ENCODE measurements around the gene CNTNAP2. TPM values are rescaled to one million over a fixed set of nuclear protein-coding genes. Genes with fewer than 3 reads are reported as not detected.
"Not testable (repeated sequence)": the region's sequence is repeated elsewhere in the genome, so short reads cannot be mapped to it uniquely, and the experiment has no call there.

Gene CNTNAP2
- total RNA-seq, 1 donor from 2014 or later: not detected

DNA sequence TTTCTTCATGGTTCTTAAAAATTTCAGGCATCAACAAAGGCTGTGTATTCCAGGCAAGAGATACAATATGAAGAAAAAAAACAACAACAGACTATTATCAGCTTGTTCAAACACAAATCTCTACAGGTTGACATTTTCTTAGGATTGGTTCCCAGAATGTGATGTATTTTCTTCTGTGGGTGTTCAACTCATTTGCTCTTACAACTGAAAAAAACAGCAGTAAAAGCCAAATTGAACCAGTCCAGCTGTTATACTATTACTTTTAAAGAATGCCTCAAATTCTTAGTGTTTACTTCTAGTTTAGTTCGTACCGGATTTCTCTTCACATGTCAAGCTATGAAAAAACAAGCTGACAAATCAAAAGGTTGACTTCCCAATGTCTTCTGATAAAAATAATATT, 60.7 kb downstream of the CNTNAP2 start:
- Mint-ChIP-seq H3K4me1 (ENCODE audit: low read depth) (no peaks in the 10 kb centered on the region), H3K27me3 (ENCODE audit: insufficient read depth) (no peaks in the 10 kb centered on the region), H3K36me3 (ENCODE audit: low read depth) (no peaks in the 10 kb centered on the region), H3K9me3 (peaks cover 4% of the 10 kb centered on the region), H3K4me3 (no peak overlapping the region), H3K27ac (no peak overlapping the region)
- DNase-seq (ENCODE audit: low spot score): no peak
- intact Hi-C loops (cut with micrococcal nuclease): no loop called here

DNA sequence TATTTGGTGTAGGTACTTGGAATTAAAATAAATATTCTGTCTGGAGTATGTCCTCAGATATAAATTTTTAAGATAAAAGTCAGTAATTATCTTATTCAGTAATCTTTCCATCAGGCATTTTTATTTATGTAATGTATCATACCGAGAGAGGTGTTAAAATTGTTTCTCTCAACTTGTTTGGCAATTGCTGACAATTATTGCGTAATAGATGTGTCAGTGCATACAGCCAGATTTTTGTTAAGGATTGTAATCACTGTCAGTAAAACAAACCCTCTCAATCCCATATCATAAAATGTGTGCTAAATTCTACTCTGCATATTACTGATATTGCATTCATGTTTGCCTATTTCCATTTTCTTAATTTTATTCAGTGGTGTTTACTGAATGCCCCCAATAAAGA, 69.2 kb downstream of the CNTNAP2 start:
- no peak for DNase-seq (ENCODE audit: low spot score)
- H3K27me3 Mint-ChIP-seq (ENCODE audit: insufficient read depth): no peaks in the 10 kb centered on the region
- no peaks in the 10 kb centered on the region for H3K36me3 Mint-ChIP-seq (ENCODE audit: low read depth)
- no peak overlapping the region for H3K4me3 Mint-ChIP-seq
- H3K4me1 Mint-ChIP-seq (ENCODE audit: low read depth): no peaks in the 10 kb centered on the region
- peaks cover 14% of the 10 kb centered on the region for H3K9me3 Mint-ChIP-seq
- H3K27ac Mint-ChIP-seq: no peak overlapping the region
- intact Hi-C loops (cut with micrococcal nuclease): no loop called here

DNA sequence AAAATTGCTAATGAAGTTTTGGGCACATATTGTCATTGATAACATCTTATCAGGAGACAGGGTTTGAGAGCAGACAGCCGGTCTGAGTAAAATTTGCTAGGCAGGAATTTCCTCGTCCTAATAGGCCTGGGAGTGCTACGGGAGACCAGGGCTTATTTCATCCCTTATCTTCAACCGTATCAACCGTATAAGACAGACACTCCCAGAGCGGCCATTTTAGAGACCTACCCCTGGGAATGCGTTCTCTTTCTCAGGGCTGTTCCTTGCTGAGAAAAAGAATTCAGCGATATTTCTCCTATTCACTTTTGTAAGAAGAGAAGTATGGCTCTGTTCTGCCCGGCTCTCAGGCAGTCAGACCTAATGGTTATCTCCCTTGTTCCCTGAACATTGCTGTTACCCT, 74.8 kb downstream of the CNTNAP2 start:
- intact Hi-C loops (cut with micrococcal nuclease); DNase-seq (ENCODE audit: low spot score); H3K27ac Mint-ChIP-seq; H3K27me3 Mint-ChIP-seq (ENCODE audit: insufficient read depth); H3K4me3 Mint-ChIP-seq; H3K36me3 Mint-ChIP-seq (ENCODE audit: low read depth); H3K4me1 Mint-ChIP-seq (ENCODE audit: low read depth): not testable (repeated sequence)
- H3K9me3 Mint-ChIP-seq: peaks cover 30% of the 10 kb centered on the region

DNA sequence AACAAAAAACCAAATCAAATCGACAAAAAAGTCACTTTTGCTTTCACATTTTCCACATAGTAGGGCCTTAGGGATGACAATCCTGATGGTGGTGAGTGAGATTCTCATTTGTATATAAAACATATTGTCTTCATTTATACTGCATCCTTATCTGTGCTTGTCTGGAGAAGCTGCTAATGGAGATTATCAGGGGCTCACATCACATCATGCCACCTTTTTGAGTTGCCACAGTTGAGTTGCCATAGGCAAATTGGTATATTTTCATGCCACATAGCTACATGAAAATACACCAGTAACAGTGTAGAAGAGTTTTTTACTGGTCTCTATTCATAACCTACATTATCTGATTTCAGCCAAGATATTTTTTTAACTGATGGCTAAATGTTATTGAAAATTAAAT, 85.3 kb downstream of the CNTNAP2 start:
- intact Hi-C loops (cut with micrococcal nuclease): no loop called here
- H3K27ac Mint-ChIP-seq: no peak overlapping the region
- H3K4me3 Mint-ChIP-seq: no peak overlapping the region
- no peaks in the 10 kb centered on the region for H3K9me3 Mint-ChIP-seq
- H3K27me3 Mint-ChIP-seq (ENCODE audit: insufficient read depth): no peaks in the 10 kb centered on the region
- no peak for DNase-seq (ENCODE audit: low spot score)
- H3K36me3 Mint-ChIP-seq (ENCODE audit: low read depth): no peaks in the 10 kb centered on the region
- H3K4me1 Mint-ChIP-seq (ENCODE audit: low read depth): no peaks in the 10 kb centered on the region

DNA sequence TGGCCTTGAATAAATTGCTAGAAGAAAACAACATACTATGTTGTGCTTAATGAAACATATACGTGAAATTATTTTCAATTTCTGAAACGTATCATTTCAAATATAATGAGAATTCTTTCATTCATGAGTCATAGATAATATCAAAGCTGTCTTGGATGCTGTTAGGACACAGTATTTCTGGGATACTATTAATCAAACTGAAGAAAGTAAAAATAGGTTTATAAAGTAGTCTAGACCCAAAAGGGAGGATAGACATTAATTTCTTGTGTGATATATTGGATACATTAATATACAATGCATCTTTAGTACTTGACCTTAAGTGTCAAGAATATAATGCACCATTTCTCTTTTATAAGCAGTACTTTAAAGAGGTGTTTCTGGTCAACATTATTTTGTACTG, 89.7 kb downstream of the CNTNAP2 start:
- Mint-ChIP-seq H3K27ac (no peak overlapping the region), H3K27me3 (ENCODE audit: insufficient read depth) (no peaks in the 10 kb centered on the region), H3K4me1 (ENCODE audit: low read depth) (no peaks in the 10 kb centered on the region), H3K9me3 (no peaks in the 10 kb centered on the region), H3K36me3 (ENCODE audit: low read depth) (no peaks in the 10 kb centered on the region), H3K4me3 (no peak overlapping the region)
- DNase-seq (ENCODE audit: low spot score): no peak
- intact Hi-C loops (cut with micrococcal nuclease): no loop called here

DNA sequence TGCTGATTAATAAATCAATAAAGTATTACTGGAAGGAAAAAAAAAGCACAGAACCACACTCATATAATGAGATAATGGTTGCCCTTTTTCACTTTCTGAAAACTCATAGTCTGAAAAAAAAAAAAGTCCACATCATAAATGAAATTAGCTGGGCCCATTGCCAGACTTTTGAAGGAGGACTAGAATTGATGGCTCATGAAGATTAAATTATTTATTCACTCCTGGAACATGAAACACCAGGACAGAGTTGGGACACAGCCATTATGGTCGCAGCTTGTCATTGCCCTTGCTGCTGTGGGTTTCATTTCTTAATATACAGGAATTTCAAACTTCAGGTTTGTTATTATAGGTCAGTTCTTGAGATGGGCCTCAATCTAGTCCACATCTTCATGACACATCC, 91.9 kb downstream of the CNTNAP2 start:
- no peaks in the 10 kb centered on the region for H3K4me1 Mint-ChIP-seq (ENCODE audit: low read depth)
- H3K36me3 Mint-ChIP-seq (ENCODE audit: low read depth): no peaks in the 10 kb centered on the region
- no peak overlapping the region for H3K4me3 Mint-ChIP-seq
- H3K27ac Mint-ChIP-seq: no peak overlapping the region
- H3K27me3 Mint-ChIP-seq (ENCODE audit: insufficient read depth): no peaks in the 10 kb centered on the region
- intact Hi-C loops (cut with micrococcal nuclease): no loop called here
- no peaks in the 10 kb centered on the region for H3K9me3 Mint-ChIP-seq
- DNase-seq (ENCODE audit: low spot score): no peak

DNA sequence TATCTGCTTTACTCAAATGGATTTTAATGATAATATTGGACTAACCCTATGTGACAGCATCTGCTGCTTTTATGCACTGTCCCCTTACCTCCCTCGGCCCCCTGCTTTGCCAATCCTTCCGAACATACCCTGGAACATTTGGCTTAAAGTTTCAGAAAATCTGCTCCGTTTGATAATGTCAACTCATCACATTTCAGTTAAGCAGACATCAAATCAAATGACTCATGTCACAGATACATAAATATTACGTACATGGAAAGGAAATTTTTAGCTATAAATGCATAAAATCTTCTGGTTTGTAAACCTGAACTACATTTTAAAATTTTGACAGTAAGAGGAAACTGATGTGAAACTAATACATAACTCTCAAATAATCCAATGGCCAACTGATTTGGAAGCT, 98.2 kb downstream of the CNTNAP2 start:
- no peak for DNase-seq (ENCODE audit: low spot score)
- peaks cover 3% of the 10 kb centered on the region for H3K9me3 Mint-ChIP-seq
- H3K4me3 Mint-ChIP-seq: no peak overlapping the region
- intact Hi-C loops (cut with micrococcal nuclease): no loop called here
- H3K36me3 Mint-ChIP-seq (ENCODE audit: low read depth): no peaks in the 10 kb centered on the region
- no peaks in the 10 kb centered on the region for H3K27me3 Mint-ChIP-seq (ENCODE audit: insufficient read depth)
- no peak overlapping the region for H3K27ac Mint-ChIP-seq
- no peaks in the 10 kb centered on the region for H3K4me1 Mint-ChIP-seq (ENCODE audit: low read depth)

DNA sequence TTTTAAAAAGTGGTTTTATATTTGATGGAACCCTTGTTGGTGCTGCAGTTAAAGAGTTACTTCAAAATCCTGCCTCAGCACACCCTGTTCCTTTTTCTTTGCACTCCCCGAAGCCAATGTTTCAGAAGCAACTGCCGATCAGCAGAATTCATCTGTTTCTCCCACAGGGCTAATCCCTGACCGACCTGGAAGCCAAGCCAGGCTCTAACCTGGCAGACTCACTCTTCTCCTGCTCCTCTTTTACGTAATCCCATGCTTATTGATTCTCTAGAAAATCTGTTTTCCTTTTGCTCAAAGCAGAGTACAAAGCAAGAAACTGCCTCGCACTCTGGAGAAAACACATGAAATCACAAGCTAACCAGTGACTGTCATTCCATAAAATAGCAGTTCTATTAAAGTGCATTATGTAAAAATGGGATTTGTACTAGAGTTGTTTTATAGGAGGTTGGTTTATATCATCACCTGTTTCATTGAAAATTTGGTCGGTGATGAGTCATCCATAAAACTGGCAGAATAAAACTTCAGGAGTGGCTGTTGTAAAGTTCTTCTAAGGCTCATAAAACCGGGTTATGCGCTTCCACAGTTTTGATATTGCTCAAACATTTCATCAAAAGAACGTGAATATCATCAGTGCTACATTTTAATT, 99.9 kb downstream of the CNTNAP2 start:
- Mint-ChIP-seq H3K27me3 (ENCODE audit: insufficient read depth) (no peaks in the 10 kb centered on the region), H3K9me3 (peaks cover 3% of the 10 kb centered on the region), H3K4me1 (ENCODE audit: low read depth) (no peaks in the 10 kb centered on the region), H3K4me3 (no peak overlapping the region), H3K36me3 (ENCODE audit: low read depth) (no peaks in the 10 kb centered on the region), H3K27ac (no peak overlapping the region)
- no peak for DNase-seq (ENCODE audit: low spot score)
- intact Hi-C loops (cut with micrococcal nuclease): no loop called here

DNA sequence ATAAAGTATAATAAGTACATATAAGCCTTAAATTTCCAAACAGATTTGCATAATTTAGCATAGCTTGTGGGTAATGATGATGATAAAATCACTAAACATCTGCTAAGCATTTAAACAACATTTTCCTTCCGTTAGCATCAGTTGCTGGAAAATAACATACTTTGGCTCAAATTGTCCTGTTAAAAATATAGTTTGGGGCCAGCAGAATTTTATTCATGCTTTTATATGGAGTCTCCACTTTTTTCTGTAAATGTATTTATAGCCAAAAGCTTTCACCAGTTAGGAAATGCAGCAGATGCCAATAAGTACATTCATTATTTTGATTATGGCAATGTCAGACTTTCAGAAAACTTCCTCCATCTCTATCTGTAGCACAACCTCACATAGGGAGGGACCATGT, 107.2 kb downstream of the CNTNAP2 start:
- Mint-ChIP-seq H3K9me3 (no peaks in the 10 kb centered on the region), H3K27me3 (ENCODE audit: insufficient read depth) (no peaks in the 10 kb centered on the region), H3K4me1 (ENCODE audit: low read depth) (no peaks in the 10 kb centered on the region), H3K36me3 (ENCODE audit: low read depth) (no peaks in the 10 kb centered on the region), H3K27ac (no peak overlapping the region), H3K4me3 (no peak overlapping the region)
- no peak for DNase-seq (ENCODE audit: low spot score)
- intact Hi-C loops (cut with micrococcal nuclease): no loop called here

DNA sequence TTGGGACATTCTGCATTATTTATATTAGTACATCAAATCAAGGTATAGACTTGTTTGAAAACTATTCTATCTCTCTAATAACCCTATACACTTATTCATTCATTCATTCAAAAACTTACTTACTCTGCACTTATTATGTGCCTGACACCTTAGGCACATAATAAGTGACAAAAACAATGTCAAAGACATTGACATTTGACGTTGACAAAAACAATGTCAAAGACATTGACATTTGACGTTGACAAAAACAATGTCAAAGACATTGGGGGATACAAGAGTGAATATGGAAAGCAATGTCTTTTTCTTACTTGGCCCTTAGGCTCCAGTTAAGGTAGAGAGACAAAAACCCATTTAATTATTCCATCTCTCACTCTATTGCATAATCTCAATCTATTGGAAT, 116.0 kb downstream of the CNTNAP2 start:
- Mint-ChIP-seq H3K4me3 (no peak overlapping the region), H3K27ac (no peak overlapping the region), H3K4me1 (ENCODE audit: low read depth) (no peaks in the 10 kb centered on the region), H3K36me3 (ENCODE audit: low read depth) (no peaks in the 10 kb centered on the region), H3K27me3 (ENCODE audit: insufficient read depth) (no peaks in the 10 kb centered on the region), H3K9me3 (peaks cover 3% of the 10 kb centered on the region)
- DNase-seq (ENCODE audit: low spot score): no peak
- intact Hi-C loops (cut with micrococcal nuclease): no loop called here

DNA sequence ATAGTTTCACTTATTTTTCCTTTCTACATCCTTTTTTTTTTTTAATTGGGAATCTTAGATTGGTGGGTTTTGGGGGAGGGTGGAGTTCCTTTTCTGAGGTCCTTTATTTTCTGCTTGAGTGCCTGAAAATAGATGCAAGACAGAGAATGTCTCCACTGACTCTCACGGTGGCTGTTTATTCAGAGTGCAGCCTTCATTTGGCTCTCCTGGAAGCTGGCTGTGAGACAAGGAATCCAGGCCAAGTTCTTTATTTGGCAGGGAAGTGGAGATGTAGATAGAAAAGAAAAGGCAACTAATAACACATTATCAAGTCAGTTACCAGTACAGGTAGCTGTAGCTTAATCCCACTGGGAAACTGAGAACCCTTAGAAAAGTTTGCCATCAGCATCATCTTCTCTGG, 118.6 kb downstream of the CNTNAP2 start:
- H3K4me3 Mint-ChIP-seq: no peak overlapping the region
- intact Hi-C loops (cut with micrococcal nuclease): no loop called here
- no peak for DNase-seq (ENCODE audit: low spot score)
- H3K4me1 Mint-ChIP-seq (ENCODE audit: low read depth): no peaks in the 10 kb centered on the region
- H3K27ac Mint-ChIP-seq: no peak overlapping the region
- H3K36me3 Mint-ChIP-seq (ENCODE audit: low read depth): no peaks in the 10 kb centered on the region
- no peaks in the 10 kb centered on the region for H3K27me3 Mint-ChIP-seq (ENCODE audit: insufficient read depth)
- peaks cover 7% of the 10 kb centered on the region for H3K9me3 Mint-ChIP-seq

DNA sequence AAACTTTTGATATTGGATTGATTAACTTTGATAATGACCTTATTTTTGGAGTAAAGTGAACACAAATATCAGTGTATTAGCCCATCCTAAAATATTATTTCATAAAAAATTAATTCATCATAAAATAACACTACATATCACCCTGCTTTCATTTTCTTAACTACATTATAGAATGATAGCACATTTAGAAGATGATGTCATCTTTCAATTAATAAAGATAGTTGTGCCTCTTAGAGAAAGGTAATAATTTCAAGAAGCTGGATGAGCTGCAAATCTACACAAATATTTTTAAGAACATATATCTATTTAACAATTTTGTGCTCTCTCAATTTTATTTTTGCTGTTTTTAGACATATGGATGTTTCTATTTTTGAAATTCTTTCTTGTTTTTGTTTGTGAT, 126.1 kb downstream of the CNTNAP2 start:
- Mint-ChIP-seq H3K4me3 (no peak overlapping the region), H3K27ac (no peak overlapping the region), H3K4me1 (ENCODE audit: low read depth) (no peaks in the 10 kb centered on the region), H3K27me3 (ENCODE audit: insufficient read depth) (no peaks in the 10 kb centered on the region), H3K9me3 (peaks cover 24% of the 10 kb centered on the region), H3K36me3 (ENCODE audit: low read depth) (no peaks in the 10 kb centered on the region)
- DNase-seq (ENCODE audit: low spot score): no peak
- intact Hi-C loops (cut with micrococcal nuclease): no loop called here

DNA sequence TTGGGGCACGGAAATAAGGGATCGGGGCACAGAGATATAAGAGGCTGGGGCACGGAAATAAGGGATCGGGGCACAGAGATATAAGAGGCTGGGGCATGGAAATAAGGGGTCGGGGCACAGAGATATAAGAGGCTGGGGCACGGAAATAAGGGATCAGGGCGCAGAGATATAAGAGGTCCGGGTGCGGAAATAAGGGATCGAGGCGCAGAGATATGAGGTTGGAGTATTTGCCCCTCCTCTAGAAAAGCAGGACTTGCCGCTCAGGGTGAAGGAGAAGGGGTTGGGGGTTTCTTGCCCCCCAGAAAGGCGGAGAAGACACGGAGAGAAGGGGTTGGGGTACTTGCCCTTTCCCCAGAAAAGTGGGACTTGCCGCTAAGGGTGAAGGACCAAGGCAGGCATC, 131.4 kb downstream of the CNTNAP2 start:
- intact Hi-C loops (cut with micrococcal nuclease); DNase-seq (ENCODE audit: low spot score); H3K27ac Mint-ChIP-seq; H3K27me3 Mint-ChIP-seq (ENCODE audit: insufficient read depth); H3K4me1 Mint-ChIP-seq (ENCODE audit: low read depth); H3K36me3 Mint-ChIP-seq (ENCODE audit: low read depth); H3K4me3 Mint-ChIP-seq: not testable (repeated sequence)
- peaks cover 23% of the 10 kb centered on the region for H3K9me3 Mint-ChIP-seq

DNA sequence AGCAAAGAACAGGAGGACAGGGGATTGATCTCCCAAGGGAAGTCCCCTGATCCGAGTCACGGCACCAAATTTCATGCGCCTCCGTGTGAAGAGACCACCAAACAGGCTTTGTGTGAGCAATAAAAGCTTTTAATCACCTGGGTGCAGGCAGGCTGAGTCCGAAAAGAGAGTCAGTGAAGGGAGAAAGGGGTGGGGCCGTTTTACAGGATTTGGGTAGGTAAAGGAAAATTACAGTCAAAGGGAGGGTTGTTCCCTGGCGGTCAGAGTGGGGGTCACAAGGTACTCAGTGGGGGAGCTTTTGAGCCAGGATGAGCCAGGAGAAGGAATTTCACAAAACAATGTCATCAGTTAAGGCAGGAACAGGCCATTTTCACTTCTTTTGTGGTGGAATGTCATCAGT, 132.1 kb downstream of the CNTNAP2 start:
- H3K36me3 Mint-ChIP-seq (ENCODE audit: low read depth); DNase-seq (ENCODE audit: low spot score); H3K4me1 Mint-ChIP-seq (ENCODE audit: low read depth); H3K4me3 Mint-ChIP-seq; H3K27me3 Mint-ChIP-seq (ENCODE audit: insufficient read depth); H3K27ac Mint-ChIP-seq; intact Hi-C loops (cut with micrococcal nuclease): not testable (repeated sequence)
- peaks cover 27% of the 10 kb centered on the region for H3K9me3 Mint-ChIP-seq
